ENCODE results near the gene TRPV3.
"Not testable (repeated sequence)": the region's sequence is repeated elsewhere in the genome, so short reads cannot be mapped to it uniquely, and the experiment has no call there.

TRPV3 gene

DNA sequence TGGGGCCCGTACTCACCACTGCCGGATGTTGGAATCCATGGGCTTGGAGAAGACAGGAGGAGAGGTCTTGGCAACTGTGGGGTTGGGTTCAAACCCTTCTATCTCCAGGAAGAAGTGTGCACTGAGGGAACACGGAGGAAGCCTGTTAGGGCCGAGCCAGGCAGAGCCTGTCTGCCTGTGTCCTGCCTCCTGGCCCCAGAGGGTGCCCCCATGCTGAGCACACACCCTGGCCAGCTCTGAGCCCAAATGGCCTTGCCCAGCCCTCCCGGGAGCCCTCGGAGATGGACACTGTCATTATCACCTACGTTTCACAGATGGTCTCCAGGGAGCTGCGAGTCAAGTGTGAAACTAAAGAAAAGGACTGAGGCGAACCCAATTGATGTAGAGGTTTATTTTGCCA, 12.5 kb downstream of the TRPV3 start:
- no peak for DNase-seq

DNA sequence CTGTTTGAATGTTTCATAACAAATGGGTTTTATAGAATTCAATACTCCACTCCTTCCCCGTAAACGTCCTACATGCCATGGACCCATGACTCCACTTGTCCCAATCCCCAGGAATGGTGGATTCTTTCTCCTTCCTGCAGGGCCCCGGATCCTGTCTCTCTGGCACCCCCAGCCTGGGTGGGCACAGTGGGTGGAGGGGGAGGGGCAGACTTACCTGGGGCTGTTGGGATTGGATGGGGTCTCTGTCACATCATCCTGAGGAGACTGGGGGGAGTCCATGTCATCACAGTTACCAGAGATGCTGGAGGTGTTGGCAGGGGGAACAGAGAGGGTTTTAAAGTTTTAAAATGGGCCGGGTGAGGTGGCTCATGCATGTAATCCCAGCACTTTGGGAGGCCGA, 13.2 kb downstream of the TRPV3 start:
- no peak for DNase-seq

DNA sequence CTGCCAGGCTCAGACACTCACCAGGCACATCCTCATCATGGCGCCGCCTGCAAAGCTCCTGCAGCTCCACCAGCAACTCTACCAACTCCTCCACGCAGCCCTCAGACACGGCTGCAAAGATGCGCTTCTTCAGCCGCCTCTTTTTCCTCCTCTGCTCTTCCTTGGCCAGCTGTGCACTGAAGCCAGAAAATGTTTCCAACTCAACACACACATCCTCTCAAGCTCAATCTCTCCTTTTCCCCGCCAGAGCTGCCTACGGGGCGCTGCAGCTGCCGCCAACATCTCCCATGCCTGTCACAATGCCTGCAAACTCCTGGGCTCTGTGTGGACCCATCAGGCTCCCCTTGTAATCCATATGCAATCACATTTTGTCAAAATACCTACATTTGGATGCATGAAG, 14.2 kb downstream of the TRPV3 start:
- DNase-seq: no peak

DNA sequence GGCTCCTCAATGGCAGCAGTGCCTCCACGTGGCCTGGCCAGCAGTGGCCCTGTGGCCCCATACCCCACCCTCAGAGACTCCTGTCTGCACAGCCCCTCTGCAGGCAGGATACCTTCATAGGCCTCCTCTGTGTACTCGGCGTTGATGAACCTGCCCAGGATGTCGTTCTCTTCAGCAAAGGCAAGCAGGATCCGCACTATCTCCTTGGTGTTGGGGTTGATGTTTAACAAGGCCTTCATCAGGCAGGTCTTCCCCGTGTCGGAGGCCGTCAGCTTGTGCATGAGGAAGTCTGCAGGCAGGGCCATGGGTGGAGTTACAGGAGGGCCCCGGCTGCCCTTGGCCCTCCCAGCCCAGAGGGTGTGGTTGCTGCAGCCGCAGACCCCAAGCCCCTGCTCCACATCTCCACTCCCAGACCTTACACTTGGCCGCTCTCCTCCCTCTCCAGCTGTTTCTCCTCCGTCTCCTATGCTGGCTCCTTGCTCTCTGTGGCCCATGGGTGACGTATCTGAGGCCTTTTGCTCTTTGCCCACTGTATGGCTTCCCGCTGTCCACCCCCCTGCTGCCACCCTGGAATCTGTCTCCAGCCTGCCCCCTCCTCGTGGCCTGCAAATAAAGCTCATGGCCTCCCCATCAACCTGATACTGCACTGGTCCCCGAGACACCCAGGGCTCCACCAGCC, 15.1 kb downstream of the TRPV3 start:
- no peak for DNase-seq

DNA sequence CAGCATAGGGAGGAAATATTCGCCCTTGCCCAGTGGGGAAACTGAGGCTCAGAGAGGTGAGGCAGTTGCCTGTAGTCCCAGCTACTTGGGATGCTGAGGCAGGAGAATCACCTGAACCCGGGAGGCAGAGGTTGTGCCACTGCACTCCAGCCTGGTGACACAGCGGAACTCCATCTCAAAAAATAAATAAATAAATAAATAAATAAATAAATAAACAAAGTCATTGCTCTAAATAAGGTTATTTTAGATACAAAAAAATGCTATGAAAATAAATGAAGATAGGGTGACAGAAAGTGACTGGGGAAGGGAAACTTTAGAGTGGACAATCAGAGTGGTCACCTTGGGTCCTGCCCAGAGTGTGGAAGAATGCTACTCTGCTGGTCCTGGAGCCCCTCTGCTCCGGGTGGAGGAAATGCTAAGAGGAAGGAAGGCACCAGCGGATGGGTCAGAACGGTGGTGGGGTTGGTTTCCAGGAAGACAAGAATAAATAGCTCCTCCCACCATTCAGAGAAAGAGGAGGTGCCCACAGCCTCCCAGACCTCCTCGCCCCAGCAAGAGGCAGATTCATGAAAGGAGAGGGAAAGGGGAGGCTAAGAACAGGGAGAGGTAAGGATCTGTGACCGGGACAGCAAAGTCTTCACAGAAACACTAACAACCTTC, 17.6 kb downstream of the TRPV3 start:
- no peak for DNase-seq

DNA sequence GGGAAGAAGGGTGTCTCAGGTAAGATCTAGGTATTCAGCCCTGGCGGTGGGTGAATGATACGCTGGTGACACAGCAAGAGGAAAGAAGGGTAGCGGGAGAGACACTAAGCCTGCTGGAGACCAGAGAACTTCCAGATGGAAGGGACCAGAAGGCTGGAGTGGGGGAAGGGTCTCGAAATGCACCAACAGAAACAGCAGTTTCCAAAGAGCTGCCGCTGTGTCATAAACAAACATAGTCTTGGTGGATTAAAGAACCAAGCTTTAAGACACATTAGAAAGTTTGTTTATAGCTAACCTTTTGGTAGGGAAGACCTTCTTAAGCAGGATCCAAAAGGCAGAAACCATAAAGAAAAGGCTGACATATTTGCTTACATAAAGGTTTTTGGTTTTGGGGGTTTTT, 20.9 kb downstream of the TRPV3 start:
- DNase-seq: no peak

DNA sequence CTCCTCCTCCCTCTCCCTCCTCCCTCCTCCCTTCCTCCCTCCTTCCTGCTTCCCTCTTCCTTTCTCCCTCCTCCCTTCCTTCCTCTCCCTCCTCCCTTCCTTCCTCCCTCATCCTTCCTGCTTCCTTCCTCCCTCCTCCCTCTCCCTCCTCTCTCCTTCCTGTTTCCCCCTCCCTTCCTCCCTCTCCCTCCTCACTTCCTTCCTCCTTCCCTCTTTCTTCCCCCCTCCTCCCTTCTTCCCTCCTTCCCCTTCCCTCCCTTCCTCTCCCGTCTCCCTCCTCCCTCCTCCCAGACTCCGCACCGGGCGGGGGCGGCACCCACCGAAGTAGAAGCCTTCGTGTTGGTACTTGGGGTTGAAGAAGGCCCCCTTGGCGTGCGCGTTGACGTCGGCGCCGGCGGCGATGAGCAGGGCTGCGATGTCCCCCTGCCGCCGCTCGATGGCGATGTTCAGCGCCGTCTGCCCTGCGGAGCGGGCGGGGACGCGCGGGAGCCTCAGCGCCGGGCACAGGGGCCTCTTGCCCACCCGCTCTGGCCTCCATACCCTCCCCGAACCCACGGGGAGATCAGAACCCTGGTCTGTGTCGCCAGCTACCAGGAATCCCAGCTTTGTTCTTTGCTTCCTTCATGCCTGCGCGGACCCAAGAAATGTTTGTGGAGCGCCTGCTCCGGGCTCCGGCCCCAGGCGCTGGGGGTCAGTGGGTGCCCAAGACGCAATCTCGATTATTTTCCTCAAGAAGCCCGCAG, 22.2 kb downstream of the TRPV3 start:
- peak; percentile 60 for DNase-seq

DNA sequence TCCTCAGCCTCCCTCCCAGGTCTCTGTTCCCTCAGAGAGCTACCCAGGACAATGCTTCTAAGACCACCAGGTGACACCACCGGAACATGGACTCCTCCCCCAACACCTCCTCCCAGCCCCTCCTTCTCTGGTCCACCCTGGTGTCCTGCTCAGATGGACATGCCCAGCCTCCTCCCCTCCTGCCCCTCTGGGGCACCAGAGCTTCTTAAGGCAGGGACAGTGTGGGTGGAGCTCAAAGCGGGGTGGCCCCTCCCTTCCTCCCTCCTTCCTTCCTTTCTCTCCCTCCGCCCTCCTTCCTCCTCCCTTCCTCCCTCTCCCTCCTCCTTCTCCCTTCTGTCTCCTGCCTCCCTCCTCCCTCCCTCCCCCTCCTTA, 22.7 kb downstream of the TRPV3 start:
- no peak for DNase-seq

DNA sequence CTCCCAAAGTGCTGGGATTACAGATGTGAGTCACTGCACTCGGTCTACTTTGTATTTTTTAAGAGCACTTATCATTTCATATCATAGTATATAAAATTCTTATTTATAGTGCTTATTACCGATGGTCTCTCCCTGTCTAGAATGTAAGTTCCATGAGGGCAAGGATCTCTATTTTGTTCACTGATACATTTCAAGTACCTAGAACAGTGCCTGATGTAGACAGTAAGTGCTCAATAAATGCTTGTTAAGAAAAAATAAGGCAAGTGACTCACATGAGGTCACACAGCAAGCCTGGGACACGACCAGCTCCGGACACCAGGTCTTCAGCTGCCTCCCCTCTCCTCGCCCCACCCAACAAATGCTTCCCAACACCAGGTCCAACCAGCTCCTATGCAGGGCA, 23.9 kb downstream of the TRPV3 start:
- DNase-seq: no peak

DNA sequence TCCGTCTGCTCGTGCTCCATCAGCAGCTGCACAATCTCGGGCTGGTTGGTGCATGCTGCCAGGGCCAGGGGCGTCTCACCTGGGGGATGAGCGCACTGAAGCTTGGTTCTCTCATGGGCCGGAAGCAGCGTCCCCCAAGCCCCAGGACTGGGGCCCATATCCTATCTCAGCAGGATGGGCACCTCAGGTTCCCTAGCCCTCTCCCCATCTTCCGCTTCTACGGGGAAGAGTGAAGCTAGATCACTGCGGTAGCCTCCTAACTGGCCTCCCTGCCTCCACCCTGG, 24.8 kb downstream of the TRPV3 start:
- no peak for DNase-seq

DNA sequence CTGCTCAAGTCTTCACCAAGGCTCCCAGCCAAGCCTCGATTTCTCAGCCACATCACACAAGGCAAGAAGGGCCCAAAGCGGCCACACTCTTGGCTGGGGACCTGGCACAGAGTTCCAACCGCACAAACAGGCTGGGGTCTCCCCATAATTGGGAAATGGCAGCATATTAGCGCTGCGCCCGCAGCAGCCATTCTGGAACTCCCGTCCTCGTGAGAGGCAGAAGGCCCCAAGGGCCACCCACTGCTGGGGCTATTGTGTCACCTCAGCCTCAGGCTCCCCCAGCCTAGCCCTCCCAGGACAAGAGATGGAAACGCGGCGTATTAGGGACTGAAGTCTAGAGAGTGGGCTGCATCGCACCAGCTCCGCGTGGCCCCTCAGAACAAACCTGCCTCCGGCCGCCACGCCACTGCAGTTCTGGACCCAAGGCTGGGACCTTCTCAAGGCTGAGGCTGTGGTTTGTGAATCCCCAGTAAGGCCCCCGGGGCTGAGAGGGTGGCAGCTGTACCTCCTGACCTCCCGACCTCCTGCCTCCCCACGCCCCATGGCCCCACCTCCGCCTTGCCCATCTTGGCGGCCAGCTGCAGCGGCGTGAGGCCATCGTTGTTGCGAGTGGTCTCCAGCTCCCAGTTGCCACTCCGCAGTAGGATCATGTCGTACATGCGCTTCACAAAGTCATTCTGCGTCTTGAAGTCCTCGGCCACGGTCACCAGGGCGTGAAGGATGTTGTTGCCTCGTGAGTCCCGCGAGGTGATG, 25.3 kb downstream of the TRPV3 start:
- no peak for DNase-seq

DNA sequence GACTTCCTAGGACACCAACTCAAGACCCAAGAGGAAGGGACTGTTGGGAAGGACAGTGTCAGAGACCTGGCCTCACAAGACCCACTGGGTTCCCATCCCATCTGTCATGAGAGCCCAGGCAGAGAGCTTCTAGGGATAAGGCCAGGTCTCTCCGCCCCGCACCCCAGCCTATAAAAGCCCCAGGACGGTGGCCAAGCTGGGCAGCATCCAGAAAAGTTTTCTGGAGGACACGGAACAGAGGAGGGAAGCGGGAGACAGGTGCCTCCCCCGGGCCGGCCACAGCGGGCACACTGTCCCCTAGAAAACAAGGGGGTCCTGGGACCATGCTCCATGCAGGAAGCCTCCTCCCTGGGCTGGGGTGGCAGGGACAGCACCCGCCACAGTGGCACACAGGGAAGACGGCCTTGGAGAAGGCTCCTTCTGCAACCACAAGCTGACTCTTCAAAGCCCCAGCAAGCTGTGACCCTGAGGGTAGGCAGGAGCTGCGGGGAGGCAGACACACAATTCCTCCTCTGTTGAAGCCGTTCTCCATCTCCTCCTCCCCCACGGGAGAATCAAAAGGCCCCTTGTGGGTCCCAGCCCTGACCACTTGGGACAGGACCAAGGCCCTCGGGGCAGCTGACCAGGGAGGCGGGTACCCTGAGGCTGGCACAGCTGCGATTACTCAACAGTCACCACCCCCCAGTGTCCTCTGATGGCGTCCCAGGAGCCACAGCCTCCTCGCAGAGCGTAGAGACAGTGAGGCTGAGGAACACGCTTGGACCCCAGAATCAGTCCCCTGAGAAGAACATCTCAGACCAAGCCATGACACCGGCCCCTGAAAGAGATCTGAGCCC, 26.1 kb downstream of the TRPV3 start:
- no peak for DNase-seq

DNA sequence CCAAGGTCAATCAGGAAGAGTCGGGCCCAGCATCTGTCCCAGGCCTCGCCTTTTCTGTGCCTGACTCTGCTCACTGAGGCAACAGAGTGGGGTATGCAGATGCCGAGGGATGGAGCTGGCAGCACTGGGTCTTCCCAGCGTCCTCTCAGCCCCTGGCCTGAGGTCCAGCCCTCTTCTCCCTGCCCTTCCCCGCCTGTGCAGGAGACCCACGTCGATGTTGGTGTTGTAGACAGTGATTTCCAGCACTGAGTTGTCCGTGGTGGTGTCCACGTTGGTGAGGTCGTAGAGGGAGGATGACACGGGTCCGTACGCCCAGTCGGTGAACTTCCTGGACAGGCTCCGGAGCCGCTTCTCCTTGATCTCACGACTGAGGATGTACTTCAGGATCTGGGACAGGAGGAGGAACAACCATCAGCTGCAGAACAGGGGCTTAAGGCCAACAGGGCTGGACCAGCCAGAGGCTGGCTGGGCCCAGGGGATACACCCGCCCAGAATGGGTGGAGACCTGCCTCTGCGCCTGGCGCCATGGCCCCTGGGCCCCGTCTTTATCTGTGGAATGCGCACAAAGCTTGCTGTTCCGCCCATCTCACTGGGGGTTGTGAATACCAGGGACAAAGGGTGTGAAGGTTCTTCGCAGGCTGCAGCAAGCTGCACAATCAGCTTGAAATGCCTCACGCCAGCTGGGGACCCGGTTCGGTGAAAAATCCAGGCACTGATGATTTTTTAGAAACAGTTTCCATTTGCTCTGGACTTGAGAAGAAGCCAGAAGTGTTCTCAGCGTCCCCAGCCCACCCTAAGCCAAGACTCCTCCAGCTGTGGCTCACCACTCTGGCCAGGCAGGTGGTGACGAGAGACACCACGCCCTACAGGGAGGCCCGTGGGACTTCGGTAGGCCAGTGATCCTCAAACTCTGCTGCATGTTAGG, 27.5 kb downstream of the TRPV3 start:
- no peak for DNase-seq

DNA sequence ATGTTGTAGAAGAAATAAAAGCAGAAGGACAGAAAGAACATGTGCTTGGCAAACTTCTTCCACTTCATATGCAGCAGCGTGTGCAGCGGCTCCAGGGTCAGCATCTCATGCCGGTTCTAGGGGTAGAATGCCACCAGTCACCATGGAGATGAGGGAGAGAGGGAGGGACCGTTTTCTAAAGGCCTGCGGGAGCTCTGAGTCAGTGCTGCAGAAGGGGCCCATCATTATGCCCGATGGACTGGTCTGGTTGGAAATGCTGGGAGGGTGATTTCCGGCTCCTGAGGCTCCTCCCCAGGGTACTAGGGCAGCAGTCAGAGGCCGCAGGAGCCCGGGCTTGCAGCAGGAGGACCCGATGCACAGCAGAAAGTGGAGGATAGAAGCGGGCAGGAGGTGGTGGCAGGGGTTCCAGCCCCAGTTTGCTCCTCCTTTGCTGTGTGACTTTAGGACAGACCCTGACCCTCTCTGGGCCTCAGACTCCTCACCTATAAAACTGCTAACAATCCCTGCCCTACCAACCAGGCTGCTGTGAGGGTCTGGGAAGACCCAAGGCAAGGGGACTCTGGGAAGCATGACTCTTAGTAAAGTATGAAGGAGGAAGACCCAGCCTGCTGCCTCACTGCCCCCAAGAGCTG, 28.6 kb downstream of the TRPV3 start:
- DNase-seq: no peak

DNA sequence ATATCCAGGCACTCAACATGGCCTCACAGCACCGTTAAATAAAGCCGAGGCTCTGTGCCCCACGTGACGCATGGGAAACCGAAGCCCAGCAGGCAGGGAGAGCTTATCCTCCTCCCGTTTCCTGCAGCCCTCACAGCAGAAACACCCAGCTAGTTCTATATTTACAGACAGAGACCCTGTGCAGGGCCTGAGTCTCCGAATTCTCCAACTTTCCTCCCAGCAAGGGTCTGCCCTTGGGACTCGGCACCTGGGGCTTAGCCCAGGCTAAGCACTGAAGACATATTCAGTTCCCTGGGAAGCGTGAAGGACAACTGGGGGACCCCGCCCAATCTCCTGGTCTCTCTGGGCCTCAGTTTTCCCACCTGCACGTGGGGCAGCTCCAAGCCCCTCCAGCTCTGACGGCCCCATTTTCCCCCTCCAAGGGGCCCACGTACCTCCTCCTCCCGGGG, 29.2 kb downstream of the TRPV3 start:
- DNase-seq: no peak

DNA sequence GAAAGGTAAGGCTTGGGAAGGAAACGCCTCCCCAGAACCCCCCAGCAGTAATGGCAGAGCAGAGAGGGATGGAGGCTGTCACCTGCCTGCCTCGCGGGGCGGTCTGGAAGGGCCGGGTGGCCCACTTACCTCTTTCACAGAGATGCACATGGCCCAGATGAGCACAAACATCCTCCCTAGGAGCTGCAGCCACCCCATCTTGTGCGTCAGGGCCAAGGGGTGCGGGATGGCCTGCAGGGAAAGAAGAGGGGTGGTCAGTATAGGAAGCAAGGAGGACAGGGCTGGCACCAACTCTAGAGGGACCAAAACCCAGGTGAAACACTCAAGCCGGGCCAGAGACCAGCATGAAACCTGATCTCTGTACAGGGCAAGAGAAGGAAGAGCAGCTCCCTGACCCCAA, 29.7 kb downstream of the TRPV3 start:
- DNase-seq: no peak

DNA sequence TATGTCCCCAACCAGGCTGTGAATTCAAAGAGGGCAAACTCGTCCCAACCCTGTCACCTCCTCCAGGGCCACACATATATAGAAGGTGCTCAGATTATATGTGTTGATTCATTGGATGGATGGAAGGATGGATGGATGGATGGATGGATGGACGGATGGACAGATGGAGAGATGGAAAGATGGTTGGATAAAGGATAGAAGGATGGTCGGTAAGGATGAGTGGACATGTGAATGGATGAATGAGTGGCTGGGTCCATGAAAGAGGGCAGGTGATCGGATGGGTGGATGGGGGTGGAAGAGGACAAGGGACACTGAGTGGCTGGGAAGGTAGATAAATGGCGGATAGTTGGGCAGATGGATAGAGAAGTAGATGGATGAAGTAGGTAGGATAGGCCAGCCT, 30.1 kb downstream of the TRPV3 start:
- no peak for DNase-seq

DNA sequence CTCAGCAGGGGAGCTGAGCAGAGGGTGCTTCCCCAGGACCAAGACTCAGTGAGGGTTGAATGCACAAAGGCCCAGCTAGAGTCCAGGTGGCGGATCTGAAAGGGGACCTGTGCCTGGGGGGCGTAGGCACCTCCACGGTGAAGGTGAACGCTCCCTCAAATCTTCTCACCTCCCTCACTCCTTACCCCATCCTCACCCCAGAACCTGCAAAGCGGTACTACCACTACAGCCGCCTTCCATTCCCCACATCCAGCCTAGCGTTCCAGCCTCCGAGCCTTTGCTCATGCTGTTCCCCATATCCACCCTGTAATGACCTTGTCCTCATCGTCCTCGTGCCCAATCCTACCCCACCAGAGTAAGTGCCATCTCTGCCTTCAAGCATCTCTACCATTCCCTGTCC, 30.6 kb downstream of the TRPV3 start:
- DNase-seq: no peak

DNA sequence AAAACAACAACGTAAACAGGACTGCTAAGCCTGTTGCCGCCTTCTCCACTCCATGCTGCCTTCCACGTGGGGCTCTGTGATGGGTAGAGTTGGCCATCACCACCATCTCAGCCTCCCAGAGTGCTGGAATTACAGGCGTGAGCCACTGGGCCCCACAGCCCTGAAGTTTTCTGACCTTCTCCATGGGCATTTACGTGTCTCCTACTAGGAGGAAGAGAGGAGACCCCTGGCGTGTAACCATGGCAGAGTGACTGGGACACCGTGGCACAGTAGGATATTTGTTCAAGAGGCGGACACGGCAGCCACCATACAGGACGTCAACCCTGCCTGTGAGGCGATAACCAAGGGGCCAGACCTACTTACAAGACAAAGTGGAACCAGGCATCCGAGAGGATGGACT, 31.1 kb downstream of the TRPV3 start:
- no peak for DNase-seq

DNA sequence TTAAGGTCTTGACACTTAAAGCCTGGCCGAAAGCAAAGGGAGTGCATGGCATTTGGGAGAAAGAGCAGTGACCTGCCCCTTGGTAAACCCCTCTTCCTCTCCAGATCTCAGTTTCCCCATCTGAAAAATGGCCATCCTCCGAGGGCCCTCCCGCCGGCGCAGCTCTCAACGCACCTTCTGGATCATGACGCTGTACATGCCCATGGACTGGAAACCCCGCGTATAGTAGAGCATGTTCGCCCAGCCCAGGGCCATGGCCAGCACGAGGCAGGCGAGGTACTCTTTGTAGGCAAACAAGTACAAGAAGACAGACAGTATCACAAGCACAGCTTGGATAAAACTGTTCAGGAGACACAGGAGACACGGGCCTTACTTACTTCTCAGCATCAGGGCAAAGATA, 33.6 kb downstream of the TRPV3 start:
- DNase-seq: no peak

DNA sequence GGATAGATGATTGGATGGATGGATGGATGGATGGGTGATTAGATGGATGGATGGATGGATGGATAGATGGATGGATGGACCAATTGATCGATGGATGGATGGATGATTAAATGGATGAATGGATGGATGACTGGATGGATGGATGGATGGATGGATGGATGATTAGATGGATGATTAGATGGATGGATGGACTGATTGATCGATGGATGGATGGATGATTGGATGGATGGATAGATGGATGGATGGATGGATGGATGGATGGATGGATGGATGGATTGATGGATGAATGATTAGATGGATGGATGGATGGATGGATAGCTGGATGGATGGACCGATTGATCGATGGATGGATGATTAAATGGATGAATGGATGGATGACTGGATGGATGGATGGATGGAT, 38.1 kb downstream of the TRPV3 start:
- DNase-seq: not testable (repeated sequence)
